Keratinocyte (primary cell): ENCODE measurements around the gene KPNA3. TPM values are rescaled to one million over a fixed set of nuclear protein-coding genes. Genes with fewer than 3 reads are reported as not detected.

ENCODE experiments used
- DNase-seq: peaks from one replicate; pipeline ENCODE4 v3.0.0-alpha.2; 2011; ENCODE audit warnings: low read depth, missing footprints, low spot score
- FAIRE-seq: peaks from 2 replicates; lab custom pipeline; 2011; peaks lifted over from hg19 to GRCh38; lab: Jason Lieb, UNC
- H2AFZ ChIP-seq: 2 replicates; pipeline ENCODE4 v1.6.0; 2012; ENCODE audit warnings: low read length, control low read depth, inconsistent platforms; ENCODE audit not compliant: control insufficient read depth
- H3K27ac ChIP-seq: 2 replicates; pipeline ENCODE4 v1.5.1; 2011; ENCODE audit warnings: low read length; ENCODE audit not compliant: control insufficient read depth, insufficient read depth
- H3K27me3 ChIP-seq: 3 replicates; pipeline ENCODE4 v1.6.0; 2011; ENCODE audit warnings: low read length; ENCODE audit not compliant: control insufficient read depth, insufficient read depth; ENCODE audit errors: extremely low read depth
- H3K36me3 ChIP-seq, 2 experiments: 2 replicates in 1 of 2; 3 replicates in 1 of 2; pipeline ENCODE4 v1.5.1; 2011; ENCODE audit warnings: low read length in 2 of 2, mild to moderate bottlenecking in 1 of 2; ENCODE audit not compliant: control insufficient read depth in 2 of 2, insufficient read depth in 2 of 2; ENCODE audit errors: extremely low read depth in 1 of 2
- H3K4me1 ChIP-seq: 3 replicates; pipeline ENCODE4 v1.5.1; 2011; ENCODE audit warnings: low read length; ENCODE audit not compliant: control insufficient read depth, insufficient read depth; ENCODE audit errors: extremely low read depth
- H3K4me2 ChIP-seq: 3 replicates; pipeline ENCODE4 v1.6.0; 2011; ENCODE audit warnings: low read depth, low read length; ENCODE audit not compliant: control insufficient read depth, insufficient read depth; ENCODE audit errors: extremely low read depth
- H3K4me3 ChIP-seq, 3 experiments: fragments of 200-600 bp in 1 of 3; sonication (generic) in 1 of 3; 2 replicates in 2 of 3; 3 replicates in 1 of 3; pipeline ENCODE4 v1.5.1; 2011 to 2016; ENCODE audit warnings: low read length in 3 of 3, mild to moderate bottlenecking in 3 of 3, control low read depth in 2 of 3, inconsistent platforms in 1 of 3, low read depth in 1 of 3, mixed read lengths in 1 of 3, mixed run types in 1 of 3, moderate library complexity in 1 of 3; ENCODE audit not compliant: control insufficient read depth in 2 of 3, insufficient read depth in 2 of 3; ENCODE audit errors: extremely low read depth in 1 of 3
- H3K79me2 ChIP-seq: 2 replicates; pipeline ENCODE4 v1.6.0; 2012; ENCODE audit warnings: low read length; ENCODE audit not compliant: control insufficient read depth, insufficient read depth
- H3K9ac ChIP-seq: 3 replicates; pipeline ENCODE4 v1.6.0; 2011; ENCODE audit warnings: low read length; ENCODE audit not compliant: control insufficient read depth, insufficient read depth; ENCODE audit errors: extremely low read depth
- H3K9me1 ChIP-seq: 3 replicates; pipeline ENCODE4 v1.6.0; 2011; ENCODE audit warnings: low read length; ENCODE audit not compliant: control insufficient read depth, insufficient read depth; ENCODE audit errors: extremely low read depth
- H3K9me3 ChIP-seq: 2 replicates; pipeline ENCODE4 v1.5.1; 2012; ENCODE audit warnings: low read depth, low read length; ENCODE audit not compliant: control insufficient read depth
- H4K20me1 ChIP-seq: 3 replicates; pipeline ENCODE4 v1.6.0; 2011; ENCODE audit warnings: low read length; ENCODE audit not compliant: control insufficient read depth, insufficient read depth; ENCODE audit errors: extremely low read depth
- EZH2 ChIP-seq: IDR thresholded peaks from one replicate; pipeline ENCODE4 v1.6.1; 2012; ENCODE audit warnings: inconsistent platforms, mild to moderate bottlenecking, low read length, moderate library complexity
- dilution Hi-C: fragments of 300-500 bp; cut with MboI; formaldehyde crosslinking; loops from one replicate; pipeline ENCODE4 v1.7.0; 2020; ENCODE audit warnings: low sequenced_read_pairs; ENCODE audit not compliant: extremely low pct_ligation_motif_present
- polyA plus RNA-seq, 5 experiments: library from polyadenylated mRNA; depleted of rRNA in 3 of 5; stranded (reverse) in 3 of 5; stranded (forward) in 1 of 5; unstranded in 1 of 5; fragments of >200 nt; gene quantifications; 1 replicate in 1 of 5; 2 replicates in 3 of 5; 3 replicates in 1 of 5; pipeline versions ENCODE4 v1.2.1 to v1.2.3, GENCODE V29; 2011 to 2012; ENCODE audit warnings: missing spikeins in 2 of 5, low read depth in 1 of 5, low replicate concordance in 1 of 5
- TF ChIP-seq, protein P1 (sequence below), 3 experiments: IDR thresholded peaks in 1 of 3; conservative IDR thresholded peaks in 1 of 3; optimal IDR thresholded peaks in 1 of 3; 2 replicates in 2 of 3; 3 replicates in 1 of 3; pipeline versions ENCODE3 to v1.5.1; 2011; ENCODE audit warnings: low read length in 3 of 3, mild to moderate bottlenecking in 3 of 3, moderate library complexity in 2 of 3, control low read depth in 1 of 3, inconsistent platforms in 1 of 3; ENCODE audit not compliant: insufficient read depth in 2 of 3; ENCODE audit errors: extremely low read depth in 1 of 3

Gene KPNA3
- polyA plus RNA-seq, 1 donor (not counting 4 experiments of a cell fraction or from before 2014, with no cell fraction given): 37.3 TPM

DNA sequence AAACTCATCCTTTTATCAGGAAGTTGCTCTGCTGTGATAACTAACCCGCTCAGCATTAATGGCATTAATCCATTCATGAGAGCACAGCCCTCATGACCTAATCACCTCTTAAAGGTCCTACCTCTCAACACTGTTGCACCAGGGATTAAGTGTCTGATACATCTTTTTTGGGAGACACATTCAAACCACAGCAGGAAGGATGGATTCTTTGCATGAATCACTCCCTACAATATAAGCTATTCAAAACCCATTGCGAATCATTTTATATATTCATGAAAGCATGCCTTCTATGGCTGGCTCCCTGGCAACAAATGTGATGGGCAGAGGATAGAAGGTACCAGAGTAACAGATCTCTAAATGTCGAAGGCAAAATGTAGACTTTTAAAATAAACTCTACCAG, 136.6 kb downstream of the KPNA3 start:
- Histone ChIP-seq H3K9me1 (no peaks in the 10 kb centered on the region), H3K27ac (no peak overlapping the region), H3K9me3 (no peaks in the 10 kb centered on the region), H4K20me1 (no peaks in the 10 kb centered on the region), H3K9ac (no peak overlapping the region), H3K36me3 (peaks cover 5 to 6% of the 10 kb centered on the region in 2 experiments), H3K4me1 (no peaks in the 10 kb centered on the region), H3K79me2 (no peaks in the 10 kb centered on the region), H3K4me3 (no peak overlapping the region), H3K4me2 (no peak overlapping the region), H3K27me3 (no peaks in the 10 kb centered on the region), H2AFZ (no peak overlapping the region)
- no peak for FAIRE-seq
- dilution Hi-C loops: no loop called here
- TF ChIP-seq, protein P1, sequence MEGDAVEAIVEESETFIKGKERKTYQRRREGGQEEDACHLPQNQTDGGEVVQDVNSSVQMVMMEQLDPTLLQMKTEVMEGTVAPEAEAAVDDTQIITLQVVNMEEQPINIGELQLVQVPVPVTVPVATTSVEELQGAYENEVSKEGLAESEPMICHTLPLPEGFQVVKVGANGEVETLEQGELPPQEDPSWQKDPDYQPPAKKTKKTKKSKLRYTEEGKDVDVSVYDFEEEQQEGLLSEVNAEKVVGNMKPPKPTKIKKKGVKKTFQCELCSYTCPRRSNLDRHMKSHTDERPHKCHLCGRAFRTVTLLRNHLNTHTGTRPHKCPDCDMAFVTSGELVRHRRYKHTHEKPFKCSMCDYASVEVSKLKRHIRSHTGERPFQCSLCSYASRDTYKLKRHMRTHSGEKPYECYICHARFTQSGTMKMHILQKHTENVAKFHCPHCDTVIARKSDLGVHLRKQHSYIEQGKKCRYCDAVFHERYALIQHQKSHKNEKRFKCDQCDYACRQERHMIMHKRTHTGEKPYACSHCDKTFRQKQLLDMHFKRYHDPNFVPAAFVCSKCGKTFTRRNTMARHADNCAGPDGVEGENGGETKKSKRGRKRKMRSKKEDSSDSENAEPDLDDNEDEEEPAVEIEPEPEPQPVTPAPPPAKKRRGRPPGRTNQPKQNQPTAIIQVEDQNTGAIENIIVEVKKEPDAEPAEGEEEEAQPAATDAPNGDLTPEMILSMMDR (optimal IDR thresholded peaks at IDR 0.05 in 1 of 3, IDR thresholded peaks at IDR 0.05 in 1 of 3, conservative IDR thresholded peaks at IDR 0.05 in 1 of 3; ENCODE audit: extremely low read depth in 1 of 3, insufficient read depth in 2 of 3, low read length in 3 of 3): no peak
- TF ChIP-seq EZH2: no peak
- DNase-seq: no peak

DNA sequence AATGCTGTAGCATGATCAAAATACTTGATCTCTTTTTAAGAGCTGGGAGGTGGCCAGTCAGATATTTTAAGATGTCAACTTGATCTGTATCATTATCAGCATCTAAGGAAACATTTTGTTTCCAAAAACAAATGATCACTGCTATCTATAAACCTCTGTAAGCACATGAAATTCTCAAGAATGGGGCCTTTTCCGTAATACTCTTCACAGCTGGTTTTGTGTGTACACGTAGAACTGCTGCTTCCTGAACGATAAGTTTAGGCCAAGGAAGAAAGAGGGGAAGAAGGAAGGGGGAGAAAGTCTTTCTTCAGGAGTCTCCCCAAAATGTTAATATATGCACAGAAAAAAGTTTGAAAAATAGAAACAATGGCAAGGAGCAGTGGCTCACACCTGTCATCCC, 138.5 kb downstream of the KPNA3 start:
- dilution Hi-C loops: no loop called here
- Histone ChIP-seq H3K79me2 (no peaks in the 10 kb centered on the region), H3K4me2 (no peak overlapping the region), H3K4me1 (no peaks in the 10 kb centered on the region), H3K9me3 (no peaks in the 10 kb centered on the region), H3K4me3 (no peak overlapping the region), H3K9me1 (no peaks in the 10 kb centered on the region), H3K9ac (no peak overlapping the region), H3K36me3 (no peaks in the 10 kb centered on the region), H2AFZ (no peak overlapping the region), H3K27me3 (no peaks in the 10 kb centered on the region), H3K27ac (no peak overlapping the region), H4K20me1 (no peaks in the 10 kb centered on the region)
- FAIRE-seq (no peak), DNase-seq (no peak)
- TF ChIP-seq, protein P1 (optimal IDR thresholded peaks at IDR 0.05 in 1 of 3, IDR thresholded peaks at IDR 0.05 in 1 of 3, conservative IDR thresholded peaks at IDR 0.05 in 1 of 3; ENCODE audit: extremely low read depth in 1 of 3, insufficient read depth in 2 of 3, low read length in 3 of 3): no peak
- TF ChIP-seq EZH2: no peak
